Stimulated activated naive B cell treated with anti-CD40 and anti-IgM and Interleukin-4, amounts not matched to agents 10 μg/mL and 1 μg/mL and 100 μg/mL, for 72 hours (primary cell): Measurements from ENCODE around the gene BET1L.
"Not testable (repeated sequence)": the region's sequence is repeated elsewhere in the genome, so short reads cannot be mapped to it uniquely, and the experiment has no call there.

Experiments
- ATAC-seq, 2 donors: fragments of 150-1000 bp; cut with Tn5 transposase; replicated peaks; 2 replicates each; pipeline ENCODE4 v1.10.0; 2021; ENCODE audit warnings: moderate library complexity in 1 of 2
- DNase-seq: peaks from one replicate; pipeline ENCODE4 v3.0.0; 2021
- H3K27ac Mint-ChIP-seq: one replicate; pipeline ENCODE4 v1.8.0; 2022; ENCODE audit warnings: mild to moderate bottlenecking, mixed read lengths
- H3K27me3 Mint-ChIP-seq, 2 donors: one replicate each; pipeline ENCODE4 v1.8.0; 2022; ENCODE audit warnings: mixed read lengths in 2 of 2
- H3K36me3 Mint-ChIP-seq, 2 donors: one replicate each; pipeline ENCODE4 v1.8.0; 2022; ENCODE audit warnings: mixed read lengths in 2 of 2, mild to moderate bottlenecking in 1 of 2
- H3K4me1 Mint-ChIP-seq, 2 donors: one replicate each; pipeline ENCODE4 v1.8.0; 2022; ENCODE audit warnings: mixed read lengths in 2 of 2, mild to moderate bottlenecking in 1 of 2
- H3K4me3 Mint-ChIP-seq, 2 donors: one replicate each; pipeline ENCODE4 v1.8.0; 2022; ENCODE audit warnings: mild to moderate bottlenecking in 2 of 2, mixed read lengths in 2 of 2, moderate library complexity in 1 of 2
- H3K9me3 Mint-ChIP-seq, 2 donors: one replicate each; pipeline ENCODE4 v1.8.0; 2022; ENCODE audit warnings: mixed read lengths in 2 of 2, mild to moderate bottlenecking in 1 of 2

BET1L gene

GRCh38 chr11:221539-221938 lies 14.3 kb upstream of the BET1L start:
- Mint-ChIP-seq H3K36me3 (peaks cover 26 to 30% of the 10 kb centered on the region in 2 donors), H3K27me3 (no peaks in the 10 kb centered on the region), H3K27ac (no peak overlapping the region), H3K4me3 (no peak overlapping the region), H3K9me3 (no peaks in the 10 kb centered on the region), H3K4me1 (peaks cover 10% of the 10 kb centered on the region in 2 donors)
- ATAC-seq (no peak), DNase-seq (no peak)

GRCh38 chr11:220641-221215 lies 13.5 kb upstream of the BET1L start:
- H3K9me3 Mint-ChIP-seq, H3K27me3 Mint-ChIP-seq, ATAC-seq, H3K4me1 Mint-ChIP-seq, DNase-seq, H3K27ac Mint-ChIP-seq, H3K4me3 Mint-ChIP-seq: not testable (repeated sequence)
- H3K36me3 Mint-ChIP-seq: peaks cover 29 to 35% of the 10 kb centered on the region in 2 donors

DNA sequence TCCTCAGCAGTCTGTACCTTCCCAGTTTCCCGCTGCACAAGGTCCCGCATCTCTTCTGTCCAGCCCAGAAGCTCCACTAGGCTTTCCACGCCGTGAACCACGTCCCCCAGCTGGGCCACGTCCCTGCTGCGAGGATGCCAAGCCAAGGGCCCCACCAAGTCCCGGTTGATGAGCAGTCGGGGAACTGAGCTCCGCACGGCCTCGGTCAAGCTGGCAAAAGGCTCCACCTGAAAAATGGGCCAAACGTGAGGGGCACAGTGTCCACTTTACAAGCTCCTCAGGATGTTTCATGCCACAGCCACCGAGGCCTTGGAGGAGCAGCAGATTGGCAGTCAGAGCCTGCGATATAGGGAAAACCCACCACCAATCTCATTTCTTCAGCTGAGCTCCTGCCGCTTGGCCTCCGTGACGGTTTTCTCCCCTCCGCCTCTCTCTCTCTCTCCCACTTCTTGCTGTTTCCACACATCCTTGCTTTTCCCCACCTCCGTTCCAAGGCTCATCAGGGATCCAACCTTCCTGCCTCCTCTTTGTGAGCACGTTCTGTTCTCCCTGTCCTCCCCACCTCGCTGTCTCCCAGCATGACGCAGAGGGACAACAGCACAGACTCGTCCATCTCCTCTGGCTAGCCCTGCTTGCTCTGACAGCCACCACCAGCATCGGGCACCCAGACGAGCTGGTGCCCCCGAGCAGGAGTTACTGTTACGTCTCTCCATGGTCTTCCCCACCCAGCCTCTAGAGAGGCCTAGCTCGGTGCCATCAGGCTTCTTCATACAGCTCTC lies 11.8 kb upstream of the BET1L start:
- no peak overlapping the region for H3K27ac Mint-ChIP-seq
- DNase-seq (no peak), ATAC-seq (no peak)
- H3K4me1 Mint-ChIP-seq: peaks cover 0 to 5% of the 10 kb centered on the region in 2 donors
- no peaks in the 10 kb centered on the region for H3K27me3 Mint-ChIP-seq
- peaks cover 29 to 51% of the 10 kb centered on the region in 2 donors for H3K36me3 Mint-ChIP-seq
- no peaks in the 10 kb centered on the region for H3K9me3 Mint-ChIP-seq
- no peak overlapping the region for H3K4me3 Mint-ChIP-seq

- Mint-ChIP-seq H3K4me3 (no peak overlapping the region), H3K4me1 (peaks cover 4 to 12% of the 10 kb centered on the region in 2 donors), H3K27ac (no peak overlapping the region)
Observed at GRCh38 chr11:217704-218103, 10.5 kb upstream of the BET1L start.

DNA sequence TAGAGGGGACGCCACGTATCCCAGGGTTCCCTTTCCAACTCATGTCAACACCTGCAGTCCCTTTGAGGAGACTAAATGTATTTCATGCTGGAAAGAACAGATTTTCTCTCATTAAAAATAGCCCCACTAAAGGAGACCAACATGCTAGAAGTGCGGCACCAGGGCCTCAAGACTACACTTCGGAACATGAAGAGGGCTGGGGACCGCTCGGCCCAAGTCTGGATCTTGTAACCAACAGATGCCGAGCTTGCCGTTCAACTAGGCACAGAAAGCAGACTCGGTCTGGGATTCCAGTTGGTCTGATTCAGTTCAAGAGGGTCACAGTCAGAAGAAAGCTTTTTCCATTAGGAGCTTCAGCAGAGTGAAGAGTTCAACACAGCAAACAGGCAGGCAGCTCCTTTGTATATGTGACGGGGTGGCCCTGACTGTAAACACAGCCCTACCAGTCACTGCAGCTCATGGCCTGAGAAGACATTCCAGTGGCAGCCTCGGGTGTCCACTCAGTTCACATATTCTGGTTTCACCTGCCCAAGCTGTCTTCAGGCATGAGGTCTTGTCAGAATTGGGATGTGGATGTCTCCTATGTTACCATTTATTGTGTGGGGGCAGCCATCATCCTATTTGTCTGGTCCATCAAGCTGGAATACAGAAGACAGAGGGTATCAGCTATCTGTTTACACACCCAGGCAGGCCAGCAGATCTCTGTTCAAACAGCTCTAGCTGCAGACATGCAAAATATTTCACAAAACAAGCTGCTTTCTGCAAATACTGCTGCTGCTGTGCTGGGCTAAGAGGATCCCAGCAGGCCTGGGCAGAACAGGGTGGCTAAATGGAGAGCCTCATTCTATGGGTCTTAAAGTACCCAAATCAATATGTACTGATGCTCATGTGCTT lies 9.1 kb upstream of the BET1L start:
- Mint-ChIP-seq H3K36me3 (peaks cover 25 to 50% of the 10 kb centered on the region in 2 donors), H3K4me1 (peaks cover 8 to 14% of the 10 kb centered on the region in 2 donors), H3K27ac (peak overlapping the region; percentile 78), H3K4me3 (no peak overlapping the region), H3K9me3 (no peaks in the 10 kb centered on the region), H3K27me3 (no peaks in the 10 kb centered on the region)
- no peak for DNase-seq
- ATAC-seq: no peak

More at GRCh38 chr11:217704-218103, 10.5 kb upstream of the BET1L start:
- no peak for ATAC-seq
- no peaks in the 10 kb centered on the region for H3K9me3 Mint-ChIP-seq
- peaks cover 29 to 50% of the 10 kb centered on the region in 2 donors for H3K36me3 Mint-ChIP-seq
- H3K27me3 Mint-ChIP-seq: no peaks in the 10 kb centered on the region
- DNase-seq: no peak

GRCh38 chr11:215581-216037 lies 8.4 kb upstream of the BET1L start:
- ATAC-seq (peak; percentile 29), DNase-seq (no peak)
- Mint-ChIP-seq H3K9me3 (no peaks in the 10 kb centered on the region), H3K4me3 (no peak overlapping the region), H3K27me3 (no peaks in the 10 kb centered on the region), H3K27ac (peak overlapping the region; percentile 78), H3K36me3 (peaks cover 25 to 55% of the 10 kb centered on the region in 2 donors), H3K4me1 (peaks cover 9 to 20% of the 10 kb centered on the region in 2 donors)

GRCh38 chr11:214083-214482 lies 6.9 kb upstream of the BET1L start:
- H3K36me3 Mint-ChIP-seq: peaks cover 31 to 60% of the 10 kb centered on the region in 2 donors
- DNase-seq (no peak), ATAC-seq (no peak)
- H3K4me3 Mint-ChIP-seq: no peak overlapping the region
- no peaks in the 10 kb centered on the region for H3K27me3 Mint-ChIP-seq
- H3K27ac Mint-ChIP-seq: peak overlapping the region; percentile 83
- H3K9me3 Mint-ChIP-seq: no peaks in the 10 kb centered on the region
- peaks cover 18 to 34% of the 10 kb centered on the region in 2 donors for H3K4me1 Mint-ChIP-seq

DNA sequence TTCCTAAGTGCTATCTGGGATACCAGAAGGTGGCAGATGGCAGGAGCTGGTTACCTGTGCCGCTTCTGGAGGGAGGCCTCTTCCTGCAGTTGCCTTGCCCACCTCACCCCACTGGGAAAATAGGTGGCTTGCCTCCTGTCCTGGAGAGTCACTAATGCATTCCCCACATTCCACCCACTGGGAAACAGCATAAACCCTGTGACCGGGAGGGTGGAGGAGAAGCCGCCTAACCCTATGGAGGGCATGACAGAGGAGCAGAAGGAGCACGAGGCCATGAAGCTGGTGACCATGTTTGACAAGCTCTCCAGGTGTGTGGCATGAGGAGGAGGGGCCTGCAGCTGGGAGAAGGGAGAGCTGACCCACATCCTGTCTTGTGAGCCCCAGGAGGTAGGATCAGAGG lies 5.9 kb upstream of the BET1L start:
- H3K27ac Mint-ChIP-seq: no peak overlapping the region
- H3K36me3 Mint-ChIP-seq: peaks cover 32 to 66% of the 10 kb centered on the region in 2 donors
- ATAC-seq (no peak), DNase-seq (no peak)
- no peak overlapping the region for H3K4me3 Mint-ChIP-seq
- H3K4me1 Mint-ChIP-seq: peaks cover 18 to 34% of the 10 kb centered on the region in 2 donors
- no peaks in the 10 kb centered on the region for H3K9me3 Mint-ChIP-seq
- no peaks in the 10 kb centered on the region for H3K27me3 Mint-ChIP-seq

GRCh38 chr11:212150-213100 lies 5.2 kb upstream of the BET1L start:
- peak overlapping the region; percentile 20 for H3K27ac Mint-ChIP-seq
- DNase-seq (no peak), ATAC-seq (no peak)
- peaks cover 27 to 66% of the 10 kb centered on the region in 2 donors for H3K36me3 Mint-ChIP-seq
- H3K9me3 Mint-ChIP-seq: no peaks in the 10 kb centered on the region
- H3K4me3 Mint-ChIP-seq: no peak overlapping the region
- peaks cover 18 to 34% of the 10 kb centered on the region in 2 donors for H3K4me1 Mint-ChIP-seq
- H3K27me3 Mint-ChIP-seq: no peaks in the 10 kb centered on the region

GRCh38 chr11:211741-212140 lies 4.5 kb upstream of the BET1L start:
- ATAC-seq (no peak), DNase-seq (no peak)
- Mint-ChIP-seq H3K4me1 (peaks cover 18 to 36% of the 10 kb centered on the region in 2 donors), H3K9me3 (no peaks in the 10 kb centered on the region), H3K27ac (peak overlapping the region; percentile 20), H3K27me3 (no peaks in the 10 kb centered on the region), H3K36me3 (peaks cover 29 to 72% of the 10 kb centered on the region in 2 donors), H3K4me3 (no peak overlapping the region)

GRCh38 chr11:211295-211694 lies 4.1 kb upstream of the BET1L start:
- H3K9me3 Mint-ChIP-seq: no peaks in the 10 kb centered on the region
- H3K36me3 Mint-ChIP-seq: peaks cover 31 to 74% of the 10 kb centered on the region in 2 donors
- H3K27ac Mint-ChIP-seq: peak overlapping the region; percentile 42
- H3K4me3 Mint-ChIP-seq: no peak overlapping the region
- H3K27me3 Mint-ChIP-seq: no peaks in the 10 kb centered on the region
- peaks cover 18 to 41% of the 10 kb centered on the region in 2 donors for H3K4me1 Mint-ChIP-seq
- no peak for ATAC-seq
- no peak for DNase-seq

GRCh38 chr11:210803-211180 lies 3.6 kb upstream of the BET1L start:
- Mint-ChIP-seq H3K4me1 (peaks cover 21 to 46% of the 10 kb centered on the region in 2 donors), H3K4me3 (no peak overlapping the region), H3K36me3 (peaks cover 28 to 70% of the 10 kb centered on the region in 2 donors), H3K9me3 (no peaks in the 10 kb centered on the region), H3K27ac (peak overlapping the region; percentile 42), H3K27me3 (no peaks in the 10 kb centered on the region)
- no peak for DNase-seq
- no peak for ATAC-seq

DNA sequence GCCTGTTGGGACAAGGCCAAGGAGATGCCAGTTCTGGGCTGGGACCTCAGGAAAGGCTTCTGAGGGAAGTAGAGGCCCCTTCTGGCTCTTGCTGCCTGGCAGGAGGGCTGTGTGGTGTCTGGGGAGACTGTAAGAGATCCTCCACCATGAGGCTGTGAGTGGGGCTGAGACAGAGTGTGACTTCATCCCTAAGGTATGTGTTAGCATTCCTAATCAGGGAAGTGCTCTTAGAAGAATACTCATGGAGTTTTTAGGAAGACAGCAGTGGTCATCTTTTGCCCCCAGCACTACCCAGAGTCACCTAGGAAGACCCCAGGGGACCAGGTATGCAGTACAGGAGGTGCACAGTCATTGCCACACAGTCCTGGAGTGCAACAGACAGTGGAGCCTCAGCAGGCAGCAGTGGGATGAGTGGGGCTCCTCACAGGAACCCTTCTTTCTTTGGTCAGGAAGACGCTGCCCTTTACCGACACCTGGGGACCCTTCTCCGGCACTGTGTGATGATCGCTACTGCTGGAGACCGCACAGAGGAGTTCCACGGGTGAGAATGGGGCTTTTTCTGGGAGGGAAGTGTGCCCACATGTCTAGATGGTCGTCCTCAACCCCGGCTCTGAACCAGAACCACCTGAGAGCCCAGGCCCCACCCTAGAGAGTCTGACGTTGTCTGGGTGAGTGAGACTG lies 3.1 kb upstream of the BET1L start:
- DNase-seq: no peak
- Mint-ChIP-seq H3K4me3 (peak overlapping the region; percentile 92 to 95), H3K36me3 (peaks cover 28 to 64% of the 10 kb centered on the region in 2 donors), H3K4me1 (peaks cover 23 to 46% of the 10 kb centered on the region in 2 donors), H3K9me3 (no peaks in the 10 kb centered on the region), H3K27ac (peak overlapping the region; percentile 73), H3K27me3 (no peaks in the 10 kb centered on the region)
- ATAC-seq: no peak
